DMS153 (cell line): Measurements from ENCODE around the gene ALG14.
"Not testable (repeated sequence)": the region's sequence is repeated elsewhere in the genome, so short reads cannot be mapped to it uniquely, and the experiment has no call there.

Source experiments
- DNase-seq: peaks from one replicate; lab custom pipeline; 2025; lab: John Stamatoyannopoulos, UW

The ALG14 gene

DNA sequence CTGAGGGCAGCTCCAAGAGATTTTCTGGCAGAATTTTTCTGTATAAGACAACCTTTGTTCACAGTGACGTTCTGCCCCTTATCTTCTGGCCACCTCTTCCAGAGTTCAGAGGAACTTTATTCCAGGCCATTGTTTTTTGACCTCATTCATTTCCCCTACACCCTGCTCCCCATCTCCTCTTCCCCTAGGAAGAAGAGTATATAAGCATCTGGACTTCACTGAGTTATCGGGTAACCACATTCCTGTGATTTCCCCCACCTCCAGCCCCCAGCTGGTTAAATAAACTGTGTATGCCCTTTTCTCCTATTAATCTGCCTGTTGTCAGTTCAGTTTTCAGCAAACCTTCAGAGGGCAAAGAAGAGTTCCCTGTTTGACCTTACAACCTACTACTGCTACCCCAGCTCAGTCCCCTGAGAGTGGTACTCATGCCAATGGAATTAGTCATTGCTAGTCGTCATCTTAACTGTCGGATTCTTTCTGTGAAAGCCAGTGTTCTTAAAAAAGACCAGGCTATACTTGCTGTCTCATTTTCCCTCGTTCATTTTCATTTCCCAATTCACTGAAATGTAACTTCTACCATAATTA is 14.3 kb upstream of the ALG14 start:
- DNase-seq = no peak

DNA sequence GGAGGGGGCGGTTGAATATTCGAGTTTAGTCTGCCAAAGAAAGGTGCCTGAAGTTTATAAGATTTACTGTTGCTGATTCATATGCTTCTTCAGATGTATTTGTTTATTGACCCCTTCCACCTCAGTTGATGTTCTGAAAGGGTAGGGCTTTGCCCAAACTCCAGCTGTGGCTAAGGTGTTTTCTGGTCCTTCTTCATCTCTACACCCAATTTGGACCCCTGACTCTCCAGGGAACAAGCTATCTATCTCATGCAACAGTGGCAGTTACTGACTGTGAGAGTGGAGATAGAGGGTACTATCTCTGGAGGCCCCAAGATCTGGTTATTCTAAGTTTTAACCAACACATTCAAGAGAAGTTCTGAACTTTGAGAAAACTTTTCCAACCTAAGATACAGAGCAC is 12.6 kb upstream of the ALG14 start:
- DNase-seq = no peak

DNA sequence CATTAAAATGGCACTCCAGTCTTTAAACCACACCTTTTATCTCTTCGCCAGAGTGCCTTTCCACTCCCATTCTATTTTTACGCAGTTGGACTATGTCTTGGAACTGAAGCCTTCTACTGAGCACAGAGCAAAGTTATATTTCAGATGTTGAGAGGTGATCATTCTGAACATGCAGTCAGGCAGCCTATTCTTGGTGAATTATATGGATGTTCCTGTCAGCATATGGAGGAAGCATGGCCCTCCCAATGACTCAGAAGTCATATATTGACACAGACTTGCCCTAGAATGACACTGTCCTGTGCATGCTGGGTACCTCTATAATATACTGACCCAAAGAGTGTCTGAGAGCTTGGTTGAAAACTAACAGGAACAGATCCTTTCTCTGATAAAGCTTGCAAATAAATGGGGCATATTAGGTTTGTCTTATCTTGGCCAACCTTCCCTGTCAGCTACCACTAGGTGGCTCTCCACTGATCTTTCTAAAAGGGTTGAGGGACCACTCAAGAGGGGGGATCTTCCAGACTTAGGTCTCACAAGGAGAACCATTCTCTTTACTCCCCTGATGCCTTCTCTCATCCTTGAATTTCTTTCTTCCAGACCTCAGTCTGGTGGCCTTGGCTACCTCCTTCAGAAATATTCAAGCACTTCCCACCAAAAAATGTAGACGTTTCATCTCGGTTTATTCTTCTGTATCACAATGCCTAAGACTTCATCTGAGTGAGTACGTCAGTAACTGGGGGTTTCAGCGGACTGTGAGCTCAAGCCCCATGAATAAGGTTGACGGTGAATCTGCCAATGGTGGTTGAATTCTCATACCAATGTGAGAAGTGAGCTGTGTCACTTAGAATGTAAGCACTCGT is 11.8 kb upstream of the ALG14 start:
- DNase-seq = no peak

DNA sequence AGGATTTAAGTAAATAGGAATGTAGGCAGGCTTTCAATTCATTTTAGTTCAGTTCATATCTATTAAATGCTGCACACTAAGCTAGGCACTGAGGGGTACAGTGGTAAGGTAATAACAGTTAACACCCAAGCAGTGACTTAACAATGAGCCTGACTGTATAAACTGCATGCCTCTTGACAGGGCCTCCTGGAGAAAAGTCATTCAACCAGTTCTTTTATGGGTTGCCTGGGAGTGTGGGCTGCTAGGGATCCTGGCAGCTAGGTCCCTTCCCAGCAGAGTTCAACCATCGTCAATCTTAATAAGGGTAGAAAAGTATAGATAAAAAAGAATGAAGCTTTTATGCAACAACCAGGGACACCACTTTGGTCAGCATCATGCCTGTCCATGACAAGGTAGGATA is 8.1 kb upstream of the ALG14 start:
- DNase-seq = no peak

DNA sequence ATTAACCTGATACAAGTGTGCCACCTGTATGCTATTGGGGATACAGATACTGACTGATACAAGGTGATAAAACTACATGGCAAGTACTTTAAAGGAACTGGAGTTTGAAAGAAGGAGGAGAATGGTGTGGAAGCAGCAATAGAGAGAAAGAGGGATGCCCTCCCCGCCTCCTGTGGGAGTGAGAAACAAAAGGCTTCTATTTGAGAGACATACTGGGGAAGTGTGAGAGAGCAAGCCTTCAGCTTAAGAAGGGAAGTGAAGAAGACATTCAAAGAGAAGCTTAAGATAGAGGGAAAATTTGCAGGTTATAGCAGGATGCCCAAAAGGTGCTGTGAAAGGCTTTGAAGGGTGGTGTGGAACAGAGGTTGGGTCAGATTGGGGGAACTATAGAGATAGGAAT is 7.7 kb upstream of the ALG14 start:
- DNase-seq = no peak

DNA sequence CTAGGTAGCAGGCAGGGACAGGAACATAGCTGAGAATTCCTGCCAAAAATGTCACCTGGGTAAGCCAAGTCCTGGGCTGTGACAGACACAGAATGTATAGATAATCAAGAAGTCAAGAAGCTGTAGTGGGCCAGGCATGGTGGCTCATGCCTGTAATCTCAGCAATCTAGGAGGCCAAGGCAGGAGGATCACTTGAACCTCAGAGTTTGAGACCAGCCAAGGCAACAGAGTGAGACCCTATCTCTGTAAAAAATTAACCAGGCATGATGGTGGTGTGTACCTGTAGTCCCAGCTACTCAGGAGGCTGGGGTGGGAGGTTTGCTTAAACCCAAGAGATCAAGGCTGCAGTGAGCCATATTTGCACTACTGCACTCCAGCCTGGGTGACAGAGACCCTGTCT is 3.3 kb upstream of the ALG14 start:
- DNase-seq = no peak

DNA sequence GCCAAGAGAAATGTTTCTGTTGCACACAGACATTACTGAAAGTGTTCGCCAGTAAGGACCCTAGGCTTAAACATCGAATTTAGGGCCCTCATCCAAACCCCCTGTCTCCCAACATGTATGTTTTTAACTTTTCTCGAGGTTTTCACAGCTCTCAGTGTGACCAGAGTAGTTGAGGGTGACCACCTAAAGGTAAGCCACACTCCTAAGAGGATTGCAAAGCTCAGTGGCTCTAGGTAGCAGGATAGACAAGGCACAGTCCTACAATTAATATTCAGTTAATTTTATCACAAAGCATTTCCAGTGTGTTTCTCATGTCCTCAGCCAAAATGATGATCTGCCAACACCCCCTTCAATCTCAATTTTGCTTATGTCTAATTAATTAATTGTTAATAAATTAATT is 695 bp upstream of the ALG14 start:
- no peak for DNase-seq

DNA sequence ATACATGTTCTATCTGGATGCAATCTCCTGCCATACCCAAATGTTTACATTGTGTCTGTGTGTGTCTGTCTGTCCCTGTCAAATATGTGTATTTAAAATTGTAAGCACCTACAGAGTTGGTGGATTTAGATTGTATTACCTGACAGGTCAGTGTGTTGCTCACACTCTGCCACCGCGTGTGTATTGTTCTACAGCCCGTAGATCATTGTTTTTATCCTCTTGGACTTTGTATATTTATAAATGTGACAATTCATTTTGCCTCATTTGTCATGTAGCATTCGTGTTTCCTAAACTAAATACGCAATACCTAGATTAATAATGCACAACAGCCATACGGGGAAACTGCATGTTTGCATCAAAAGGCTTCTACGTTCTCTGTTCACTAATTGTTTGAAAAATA is 634 bp downstream of the ALG14 start:
- no peak for DNase-seq

DNA sequence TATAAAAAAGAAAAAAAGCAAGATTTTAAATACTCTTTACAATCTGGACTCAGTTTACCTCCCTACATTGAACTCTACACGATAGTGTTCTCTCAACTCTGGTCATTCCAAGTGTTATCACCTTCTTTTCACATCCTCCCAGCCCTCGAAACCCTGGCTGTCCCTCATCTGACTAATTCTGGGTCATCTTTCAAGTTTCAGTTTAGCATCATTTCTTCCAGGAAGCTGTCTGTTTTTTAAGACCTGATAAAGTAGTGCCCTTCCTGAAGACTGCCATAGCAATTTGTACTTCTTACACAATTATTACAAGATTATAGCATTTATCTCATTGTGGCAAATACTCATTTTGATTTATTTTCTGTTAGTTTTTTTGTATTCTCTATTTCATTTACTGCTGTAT is 1.2 kb downstream of the ALG14 start:
- no peak for DNase-seq

DNA sequence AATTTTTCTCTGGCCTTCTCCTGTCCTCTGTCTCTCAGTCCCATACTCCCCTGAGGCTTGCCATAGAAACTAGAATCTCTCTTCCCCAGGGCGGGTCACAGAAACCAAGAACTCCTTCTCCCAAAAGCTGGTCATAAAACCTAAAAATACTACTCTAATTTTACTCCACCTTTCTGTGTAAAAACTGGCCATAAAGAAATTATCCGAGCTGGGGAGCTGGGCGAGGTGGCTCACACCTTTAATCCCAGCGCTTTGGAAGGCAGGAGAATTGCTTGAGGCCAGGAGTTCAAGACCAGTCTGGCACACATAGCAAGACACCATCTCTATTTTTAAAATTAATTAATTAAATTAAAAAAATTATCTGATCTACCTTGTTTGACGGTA is 3.0 kb downstream of the ALG14 start:
- no peak for DNase-seq

DNA sequence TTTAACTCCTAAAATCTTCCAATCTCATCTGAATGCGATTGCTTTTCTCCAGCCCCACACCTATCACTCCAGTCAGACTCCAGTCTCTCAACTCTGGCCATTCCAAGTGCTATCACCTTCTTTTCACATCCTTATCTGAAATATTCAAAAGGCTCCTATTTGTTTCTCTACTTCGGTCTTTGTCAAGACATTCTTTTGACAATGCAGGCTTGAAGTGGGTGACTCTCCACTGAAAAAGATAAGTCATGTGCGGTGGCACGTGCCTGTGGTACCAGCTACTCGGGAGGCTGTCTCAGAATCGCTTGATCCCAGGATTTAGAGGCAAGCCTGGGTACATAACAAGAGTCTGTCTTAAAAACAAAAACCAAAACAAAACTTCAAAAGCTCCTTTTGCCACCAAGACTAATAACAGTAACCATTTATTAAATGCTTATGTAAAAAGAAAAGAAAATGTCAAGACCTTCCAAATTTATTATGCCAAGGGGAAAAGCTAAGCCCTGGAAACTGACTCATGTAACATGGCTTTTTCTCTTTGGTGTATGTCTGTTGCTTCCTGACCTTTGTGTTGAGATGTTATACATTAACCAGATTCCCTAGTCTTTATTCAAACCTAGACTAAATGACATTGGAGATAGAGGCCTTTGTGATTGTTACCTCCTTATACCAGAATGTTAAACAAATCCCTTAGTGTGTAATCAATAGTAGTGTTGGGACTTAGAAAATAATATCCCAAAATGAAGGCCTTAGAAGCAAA is 3.6 kb downstream of the ALG14 start:
- DNase-seq = no peak

DNA sequence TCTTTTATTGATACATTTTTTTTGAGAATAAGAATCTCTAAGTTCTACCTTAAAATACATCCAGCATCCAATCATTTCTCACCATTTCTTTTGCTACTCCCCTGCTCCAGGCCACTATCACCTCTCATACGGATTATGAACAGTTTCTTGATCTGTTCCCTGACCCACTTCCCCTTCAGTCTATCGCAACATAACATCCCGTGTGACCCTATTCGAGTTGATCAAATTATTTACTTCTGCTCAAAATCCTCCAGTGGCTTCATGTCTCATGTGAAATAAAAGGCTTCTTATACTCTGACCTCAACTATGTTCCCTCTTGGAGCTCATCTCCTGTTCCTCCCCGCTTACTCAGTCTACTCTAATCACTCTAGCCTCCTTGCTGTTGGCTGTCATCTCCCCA is 5.2 kb downstream of the ALG14 start:
- DNase-seq = no peak

DNA sequence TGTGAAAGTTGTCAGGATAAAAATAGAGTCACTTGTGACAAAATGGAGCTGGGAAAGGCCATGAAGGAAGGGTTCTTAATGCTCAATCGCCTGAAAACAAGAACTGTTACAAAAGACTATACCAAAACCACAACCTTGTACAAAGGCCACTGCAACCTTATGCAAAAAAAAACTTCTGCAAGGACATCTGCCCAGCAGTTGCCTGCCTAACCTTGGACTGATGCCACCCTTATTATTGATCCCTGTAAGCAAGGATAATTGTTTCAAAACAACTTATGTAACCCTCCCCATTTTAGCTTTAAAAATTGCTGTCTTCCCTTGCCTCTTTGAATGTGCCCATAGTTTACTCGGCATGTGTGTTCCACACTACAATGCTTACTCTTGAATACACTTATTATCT is 5.7 kb downstream of the ALG14 start:
- DNase-seq = no peak

DNA sequence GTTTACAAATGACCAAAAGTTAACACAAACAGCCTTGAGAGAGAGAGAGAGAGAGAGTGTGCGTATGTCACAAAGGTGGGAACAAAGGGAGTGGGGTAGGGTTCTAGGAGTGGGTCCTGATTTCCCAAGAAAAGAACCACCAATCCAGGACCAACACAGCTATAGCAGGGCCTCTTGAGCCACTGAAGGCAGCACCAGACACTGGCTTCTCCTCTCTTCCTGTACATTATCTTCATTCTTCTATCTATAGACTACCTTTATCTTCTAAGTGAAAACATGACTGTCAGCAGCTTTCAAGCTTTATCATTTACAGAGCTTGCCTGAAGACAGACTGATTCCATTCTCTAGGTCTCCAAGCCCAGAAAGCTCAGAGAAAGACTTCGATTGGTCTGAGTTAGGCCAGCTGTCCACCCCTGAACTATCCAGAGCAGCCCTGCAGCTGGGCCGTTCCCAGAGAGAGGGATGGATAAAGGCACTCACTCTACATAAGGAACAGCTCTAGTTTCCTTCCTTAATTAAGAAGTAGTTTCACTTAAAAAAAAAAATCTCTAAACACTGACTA is 11.2 kb downstream of the ALG14 start:
- no peak for DNase-seq

DNA sequence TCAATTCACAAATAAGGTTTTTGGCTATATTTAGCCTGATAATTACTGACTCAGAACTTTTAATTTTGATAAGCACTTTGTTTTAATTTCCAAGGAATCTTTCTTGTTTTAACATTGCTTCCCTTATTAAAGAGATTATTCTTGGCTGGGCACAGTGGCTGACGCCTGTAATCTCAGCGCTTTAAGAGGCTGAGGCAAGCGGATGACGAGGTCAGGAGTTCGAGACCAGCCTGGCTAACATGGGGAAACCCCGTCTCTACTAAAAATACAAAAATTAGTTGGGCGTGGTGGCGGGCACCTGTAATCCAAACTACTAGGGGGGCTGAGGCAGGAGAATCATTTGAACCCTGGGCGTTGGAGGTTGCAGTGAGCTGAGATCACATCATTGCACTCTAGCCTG is 13.8 kb downstream of the ALG14 start:
- no peak for DNase-seq

DNA sequence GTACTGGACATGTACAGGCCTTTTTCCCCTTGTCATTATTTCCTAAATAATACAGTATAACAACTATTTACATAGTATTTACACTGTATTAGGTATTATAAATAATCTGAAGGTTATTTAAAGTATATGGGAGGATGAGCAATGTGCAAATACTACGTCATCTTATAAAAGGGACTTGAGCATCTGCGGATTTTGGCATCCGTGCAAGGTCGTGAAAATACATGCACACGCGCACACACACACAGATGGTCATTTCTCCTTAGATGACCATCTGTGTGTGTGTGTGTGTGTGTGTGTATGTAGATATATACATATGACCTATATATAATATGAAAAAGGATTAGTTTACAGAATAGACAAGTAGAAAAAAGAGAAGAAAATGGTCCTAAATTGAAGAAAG is 15.4 kb downstream of the ALG14 start:
- no peak for DNase-seq

DNA sequence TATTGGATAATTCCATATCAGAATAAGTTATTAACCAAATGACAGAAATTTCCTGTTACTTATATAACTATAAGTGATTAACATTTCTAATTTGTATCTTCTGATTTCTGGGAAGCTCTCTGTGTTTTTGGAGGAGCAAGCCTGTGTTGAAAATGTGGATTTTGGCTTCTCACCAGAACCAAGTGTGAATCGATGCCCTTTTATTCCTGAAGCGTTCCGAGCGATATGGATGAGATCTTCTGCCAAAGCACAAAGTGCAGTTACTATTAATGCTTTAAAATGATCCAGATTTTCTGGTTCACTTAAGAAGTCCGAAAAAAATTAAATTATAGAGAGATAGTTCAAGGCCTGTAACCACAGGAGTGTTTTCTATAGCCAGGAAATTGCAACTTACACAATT is 22.8 kb downstream of the ALG14 start:
- DNase-seq = no peak

DNA sequence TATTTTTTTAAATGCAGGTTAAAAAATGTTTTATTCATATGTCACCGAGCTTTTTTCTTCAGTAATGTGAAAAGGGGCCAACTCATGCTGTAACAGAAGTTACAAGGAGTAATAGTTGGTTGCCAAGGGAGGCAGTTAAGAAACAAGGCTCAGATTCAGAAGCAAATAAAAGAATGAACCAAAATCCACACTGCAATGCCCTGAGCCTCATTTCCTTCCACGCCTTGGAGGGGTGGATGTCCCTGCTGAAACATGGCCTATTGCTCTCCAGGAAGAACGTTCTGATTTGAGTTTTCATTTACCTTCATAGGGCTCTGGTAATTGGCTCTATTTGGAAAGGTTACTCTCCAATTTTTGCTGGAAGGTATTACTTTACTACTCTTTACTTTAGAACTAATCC is 24.4 kb downstream of the ALG14 start:
- no peak for DNase-seq

DNA sequence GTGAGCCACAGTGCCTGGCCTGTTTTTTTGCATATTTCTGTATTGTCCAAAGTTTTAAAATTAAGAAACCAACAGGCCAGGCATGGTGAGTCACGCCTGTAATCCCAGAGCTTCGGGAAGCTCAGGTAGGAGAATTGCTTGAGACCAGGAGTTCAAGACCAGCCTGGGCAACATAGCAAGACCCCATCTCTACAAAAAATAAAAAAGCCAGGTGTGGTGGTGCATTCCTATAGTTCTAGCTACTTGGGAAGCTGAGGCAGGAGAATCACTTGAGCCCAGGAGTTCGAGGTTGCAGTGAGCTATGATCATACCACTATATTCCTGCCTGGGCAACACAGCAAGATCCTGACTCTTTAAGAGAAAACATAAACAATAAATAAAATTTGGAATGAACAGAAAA is 25.1 kb downstream of the ALG14 start:
- not testable (repeated sequence) for DNase-seq

DNA sequence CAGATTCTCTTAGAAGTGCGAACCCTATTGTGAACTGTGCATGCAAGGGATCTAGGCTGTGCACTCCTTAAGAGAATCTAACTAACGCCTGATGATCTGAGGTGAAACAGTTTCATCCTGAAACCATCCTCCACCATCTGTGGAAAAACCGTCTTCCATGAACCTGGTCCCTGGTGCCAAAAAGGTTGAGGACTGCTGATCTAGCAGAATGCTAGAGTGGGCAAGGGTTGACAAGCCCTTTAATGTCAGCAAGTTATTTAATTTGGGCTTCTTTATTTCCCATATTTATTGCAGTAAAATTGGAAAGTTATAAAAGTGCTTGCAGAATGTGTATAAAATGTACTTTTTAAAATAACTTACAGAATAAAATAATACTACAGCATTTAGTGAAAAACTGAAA is 26.4 kb downstream of the ALG14 start:
- no peak for DNase-seq

DNA sequence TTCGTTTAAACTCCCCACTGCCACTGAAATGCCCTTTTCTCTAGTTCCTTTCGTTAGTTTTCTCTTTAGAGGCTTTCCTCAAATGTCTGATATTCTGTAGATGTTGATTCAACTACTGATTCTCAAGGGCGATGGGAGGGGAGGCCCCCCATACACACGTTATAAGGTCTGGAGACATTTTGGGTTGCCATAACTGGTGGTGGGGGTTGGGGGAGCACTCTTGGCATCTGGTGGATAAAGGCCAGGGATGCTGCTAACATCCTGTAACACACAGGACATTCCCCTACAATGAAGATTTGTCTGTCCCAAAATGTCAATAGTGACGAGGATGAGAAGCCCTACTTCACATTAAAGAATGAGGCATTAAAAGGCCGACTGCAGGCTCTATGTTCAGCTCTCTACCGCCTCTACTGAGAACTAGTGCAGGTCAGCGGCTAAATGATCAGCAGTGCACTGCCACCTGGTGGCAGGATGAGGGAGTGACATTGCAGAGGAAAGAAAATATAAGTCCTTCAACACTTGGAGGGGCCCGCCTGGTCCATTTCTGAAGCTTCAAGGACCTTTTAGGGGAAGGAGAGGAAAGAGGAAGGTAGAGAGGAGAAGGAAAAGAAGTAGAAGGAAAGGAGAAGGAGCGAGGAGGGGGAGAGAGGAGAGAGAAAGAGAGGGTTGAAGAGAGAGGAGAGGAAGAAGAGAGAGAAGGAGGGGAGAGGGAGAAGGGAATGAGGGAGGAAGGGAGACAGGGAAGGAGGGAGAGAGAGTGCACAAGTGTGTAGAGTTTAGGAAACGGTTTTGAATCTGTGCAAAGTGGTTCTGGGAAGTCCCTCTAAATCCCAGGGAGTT is 29.4 kb downstream of the ALG14 start:
- DNase-seq = peak; percentile 81

DNA sequence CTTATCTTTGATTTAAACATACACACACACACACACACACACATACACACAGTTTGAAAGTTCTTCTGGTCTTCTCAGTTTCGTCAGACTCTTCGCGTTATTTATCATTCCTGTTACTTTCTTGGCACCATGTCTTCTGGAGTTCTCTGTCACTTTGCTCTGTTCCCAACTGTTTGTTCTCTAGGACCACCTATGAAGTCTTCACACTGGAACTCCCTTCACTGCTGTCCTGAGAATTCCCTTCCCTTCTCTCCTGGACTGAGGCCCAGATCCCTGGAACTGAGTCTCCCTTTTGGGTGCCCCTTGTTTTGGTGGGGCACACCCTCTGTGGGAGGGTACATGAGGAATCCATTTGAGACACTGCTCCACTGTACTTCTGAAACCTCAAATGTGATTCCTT is 30.5 kb downstream of the ALG14 start:
- DNase-seq = no peak
